Small intestine (tissue), 7 donors: ENCODE results near the gene ST3GAL4. TPM values are rescaled to one million over a fixed set of nuclear protein-coding genes. Genes with fewer than 3 reads are reported as not detected.

Experiments used
- DNase-seq, 2 donors: peaks; one replicate each; pipeline versions ENCODE4 v3.0.0 to v3.0.0-alpha.2; 2013
- FAIRE-seq: peaks from 2 replicates; lab custom pipeline; 2012; peaks lifted over from hg19 to GRCh38; lab: Jason Lieb, UNC
- H3K27ac ChIP-seq, 3 donors: one replicate each; pipeline ENCODE4 v1.5.1; 2013; ENCODE audit warnings: low read length in 2 of 3, mild to moderate bottlenecking in 2 of 3, control low read depth in 1 of 3, inconsistent platforms in 1 of 3, low read depth in 1 of 3, moderate library complexity in 1 of 3
- H3K27me3 ChIP-seq, 3 donors: one replicate each; pipeline ENCODE4 v1.6.1; 2013; ENCODE audit warnings: low read length in 3 of 3, inconsistent platforms in 1 of 3; ENCODE audit not compliant: control insufficient read depth in 3 of 3, insufficient read depth in 3 of 3
- H3K36me3 ChIP-seq, 3 donors: one replicate each; pipeline ENCODE4 v1.6.1; 2013; ENCODE audit warnings: low read length in 3 of 3, inconsistent platforms in 1 of 3, low read depth in 1 of 3, mild to moderate bottlenecking in 1 of 3, moderate library complexity in 1 of 3; ENCODE audit not compliant: control insufficient read depth in 3 of 3, insufficient read depth in 2 of 3
- H3K4me1 ChIP-seq, 3 donors: one replicate each; pipeline ENCODE4 v1.6.1; 2013; ENCODE audit warnings: low read length in 2 of 3, inconsistent platforms in 1 of 3, low read depth in 1 of 3, mild to moderate bottlenecking in 1 of 3, moderate library complexity in 1 of 3; ENCODE audit not compliant: control insufficient read depth in 3 of 3, insufficient read depth in 2 of 3
- H3K4me3 ChIP-seq, 3 donors: one replicate each; pipeline ENCODE4 v1.5.1; 2013; ENCODE audit warnings: low read length in 3 of 3, control low read depth in 1 of 3, inconsistent platforms in 1 of 3, low read depth in 1 of 3, mild to moderate bottlenecking in 1 of 3, moderate library complexity in 1 of 3
- H3K9me3 ChIP-seq, 2 donors: one replicate each; pipeline ENCODE4 v1.6.1; 2013; ENCODE audit warnings: low read depth in 1 of 2, low read length in 1 of 2; ENCODE audit not compliant: control insufficient read depth in 2 of 2, insufficient read depth in 1 of 2
- whole genome bisulfite sequencing, 3 donors: extraction: QIAGEN DNeasy Blood & Tissue Kit; methylation state at CpG; one replicate each; pipeline ENCODE4 v1.1.7; 2013; 5-methylcytosine and 5-hydroxymethylcytosine counted together
- polyA plus RNA-seq, 4 donors: library from polyadenylated mRNA; stranded (reverse) in 3 of 4; unstranded in 1 of 4; fragments of 200-250 nt in 3 of 4; fragments of 120-200 nt in 1 of 4; gene quantifications; one replicate each; pipeline versions ENCODE4 v1.2.1 to v1.2.3, GENCODE V29; 2013
- donor health status: healthy with polysubstance abuse.
- donor health status: control.
- donor health status: control.
- donor health status: Bipolar disorder and iron deficiency.
- donor health status: healthy.

Gene ST3GAL4
- polyA plus RNA-seq, 4 donors, result 1.6 to 11.6 (median 4.0) TPM

GRCh38 chr11:126450806-126451205 lies 95.3 kb downstream of the ST3GAL4 start:
- DNase-seq (no peak), FAIRE-seq (no peak)
- Histone ChIP-seq H3K4me1 (no peaks in the 10 kb centered on the region), H3K4me3 (no peak overlapping the region), H3K36me3 (no peaks in the 10 kb centered on the region), H3K9me3 (no peaks in the 10 kb centered on the region), H3K27ac (no peak overlapping the region), H3K27me3 (peaks cover 0 to 15% (median 0%) of the 10 kb centered on the region in 3 donors)
- 95 to 98% (median 96%) methylated on average over 11 of the region's 11 CpGs for WGBS, 3 donors

DNA sequence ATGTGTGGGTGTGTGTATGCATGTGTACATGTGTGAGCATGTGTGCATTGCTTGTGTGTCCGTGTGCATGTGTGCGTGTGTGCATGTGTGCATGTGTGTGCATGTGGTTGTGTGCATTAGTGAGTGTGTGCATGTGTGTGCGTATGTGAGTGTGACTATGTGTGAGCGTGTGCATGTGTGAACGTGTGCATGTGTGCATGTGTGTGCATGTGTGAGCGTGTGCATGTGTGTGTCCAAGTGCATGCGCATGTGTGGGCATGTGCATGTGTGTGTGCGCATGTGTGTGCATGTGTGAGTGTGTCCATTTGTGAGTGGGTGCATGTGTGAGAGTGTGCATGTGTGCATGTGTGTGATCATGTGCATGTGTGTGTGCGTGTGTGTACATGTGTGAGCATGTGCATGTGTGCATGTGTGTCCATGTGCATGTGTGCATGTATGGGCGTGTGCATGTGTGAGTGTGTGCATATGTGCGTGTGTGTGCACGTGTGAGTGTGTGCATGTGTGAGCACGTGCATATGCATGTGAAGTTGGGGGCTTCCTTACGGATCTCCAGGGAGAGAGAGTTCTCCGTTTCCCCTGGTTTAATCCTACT lies 95.8 kb downstream of the ST3GAL4 start:
- DNase-seq (no peak), FAIRE-seq (no peak)
- Histone ChIP-seq H3K27me3 (peaks cover 0 to 15% (median 0%) of the 10 kb centered on the region in 3 donors), H3K4me3 (no peak overlapping the region), H3K9me3 (no peaks in the 10 kb centered on the region), H3K4me1 (no peaks in the 10 kb centered on the region), H3K36me3 (no peaks in the 10 kb centered on the region), H3K27ac (no peak overlapping the region)
- 89 to 94% (median 94%) methylated on average over 15 of the region's 15 CpGs for WGBS, 3 donors

DNA sequence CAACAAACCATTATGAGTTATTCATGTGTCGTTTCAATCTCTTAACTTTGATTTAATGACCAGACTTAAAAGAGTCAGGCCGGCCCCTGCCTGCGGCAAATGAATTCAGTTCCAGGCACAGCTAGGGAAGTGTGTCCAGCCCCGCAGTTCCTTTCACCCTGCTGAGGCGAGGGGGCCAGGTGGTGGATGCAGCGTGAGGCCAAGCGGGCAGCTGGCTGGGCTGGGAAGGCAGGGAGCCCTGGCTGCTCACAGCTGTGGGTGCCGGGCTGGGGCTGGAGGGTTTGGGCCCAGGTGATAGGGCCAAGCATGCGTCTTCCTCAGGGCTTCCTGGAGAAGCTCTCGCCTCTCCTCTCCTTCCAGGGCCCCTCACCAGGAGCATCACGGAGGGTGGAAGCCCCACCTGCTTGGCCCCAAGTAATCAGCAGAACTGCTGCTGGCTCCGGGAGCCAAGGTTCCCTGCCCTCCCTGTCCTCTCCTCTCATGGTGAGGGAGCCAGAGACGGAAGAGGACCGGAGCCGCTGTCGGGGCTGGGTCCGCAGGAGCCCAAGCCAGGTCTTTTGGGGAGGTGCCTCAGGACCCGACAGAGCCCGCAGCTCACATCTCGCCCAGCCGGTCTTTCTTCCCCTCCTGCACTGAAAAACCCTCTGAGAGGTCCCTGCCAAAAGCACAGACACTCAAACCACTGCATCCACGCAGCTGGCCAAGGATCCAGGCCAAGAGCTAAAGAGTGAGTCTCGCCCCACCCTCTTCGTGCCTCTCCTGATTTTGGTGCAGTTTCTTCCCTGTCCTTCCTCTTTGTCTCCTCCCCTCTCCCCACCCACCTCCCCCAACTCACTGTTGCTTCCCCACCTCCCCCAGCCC lies 97.0 kb downstream of the ST3GAL4 start:
- WGBS, 3 donors, result 48 to 52% (median 48%) methylated on average over 22 to 24 of the region's 24 CpGs

DNA sequence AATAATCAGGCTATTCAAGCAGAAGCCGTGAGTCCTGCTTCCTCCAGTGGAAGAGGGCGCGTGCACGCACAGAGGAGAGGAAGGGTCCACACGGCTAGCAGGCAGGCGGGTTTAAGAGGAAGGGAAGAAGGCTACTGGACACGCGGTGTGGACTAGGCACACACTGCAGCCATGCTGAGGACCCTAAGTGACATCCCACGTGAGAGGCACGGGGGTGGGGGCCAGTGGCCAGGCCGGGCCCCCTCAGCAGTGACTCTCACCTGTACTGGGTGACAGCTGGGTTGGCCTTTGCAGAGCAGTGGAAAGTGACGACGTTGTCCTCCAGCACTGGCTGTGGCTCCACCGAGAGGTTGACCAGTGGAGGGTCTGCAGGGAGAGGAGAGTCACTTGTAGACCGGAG lies 100.6 kb downstream of the ST3GAL4 start:
- no peaks in the 10 kb centered on the region for H3K36me3 ChIP-seq
- DNase-seq (no peak), FAIRE-seq (no peak)
- no peak overlapping the region for H3K4me3 ChIP-seq
- H3K27me3 ChIP-seq, result peaks cover 0 to 24% (median 0%) of the 10 kb centered on the region in 3 donors
- H3K27ac ChIP-seq, result no peak overlapping the region
- 81 to 89% (median 84%) methylated on average over 15 of the region's 15 CpGs for WGBS, 3 donors
- no peaks in the 10 kb centered on the region for H3K9me3 ChIP-seq
- H3K4me1 ChIP-seq, result no peaks in the 10 kb centered on the region

More for the DNA sequence above, 97.0 kb downstream of the ST3GAL4 start:
- Histone ChIP-seq H3K36me3 (no peaks in the 10 kb centered on the region), H3K4me3 (no peak overlapping the region), H3K27ac (no peak overlapping the region), H3K9me3 (no peaks in the 10 kb centered on the region), H3K4me1 (no peaks in the 10 kb centered on the region), H3K27me3 (peaks cover 0 to 15% (median 0%) of the 10 kb centered on the region in 3 donors)
- FAIRE-seq, result no peak
- no peak for DNase-seq

DNA sequence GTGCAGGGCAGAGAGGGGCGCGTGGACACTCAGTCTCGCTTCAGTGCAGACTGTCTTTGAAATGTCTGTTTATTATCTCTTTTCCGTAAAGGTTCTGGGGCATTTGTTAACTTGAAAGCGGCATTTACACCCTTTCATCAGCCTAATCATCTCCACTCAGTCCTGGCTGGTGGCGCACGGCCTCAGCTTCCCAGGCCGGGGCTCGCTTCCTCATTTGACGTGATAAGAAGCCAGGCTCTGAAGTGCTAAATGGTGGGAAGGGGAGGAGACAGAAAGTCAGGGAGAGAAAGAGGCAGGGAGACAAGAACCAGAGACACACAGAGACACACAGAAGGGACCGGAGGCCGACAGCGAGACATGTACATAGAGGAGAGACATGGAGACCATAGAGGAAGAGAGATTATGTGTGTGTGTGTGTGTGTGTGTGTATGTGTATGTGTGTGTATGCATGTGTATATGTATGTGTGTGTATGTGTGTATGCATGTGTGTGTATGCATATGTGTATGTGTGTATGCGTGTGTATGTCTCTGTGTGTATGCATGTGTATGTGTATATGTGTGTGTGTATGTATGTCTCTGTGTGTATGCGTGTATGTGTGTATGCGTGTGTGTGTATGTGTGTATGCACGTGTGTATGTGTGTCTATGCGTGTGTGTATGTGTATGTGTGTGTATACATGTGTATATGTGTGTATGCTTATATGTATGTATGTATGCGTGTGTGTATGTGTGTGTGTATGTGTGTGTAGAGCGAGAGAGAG lies 101.5 kb downstream of the ST3GAL4 start:
- Histone ChIP-seq H3K27me3 (peaks cover 0 to 22% (median 0%) of the 10 kb centered on the region in 3 donors), H3K27ac (no peak overlapping the region), H3K36me3 (no peaks in the 10 kb centered on the region), H3K4me3 (no peak overlapping the region), H3K9me3 (no peaks in the 10 kb centered on the region), H3K4me1 (no peaks in the 10 kb centered on the region)
- FAIRE-seq, result no peak
- WGBS, 3 donors, result 65 to 78% (median 72%) methylated on average over 20 of the region's 20 CpGs
- DNase-seq, result no peak

DNA sequence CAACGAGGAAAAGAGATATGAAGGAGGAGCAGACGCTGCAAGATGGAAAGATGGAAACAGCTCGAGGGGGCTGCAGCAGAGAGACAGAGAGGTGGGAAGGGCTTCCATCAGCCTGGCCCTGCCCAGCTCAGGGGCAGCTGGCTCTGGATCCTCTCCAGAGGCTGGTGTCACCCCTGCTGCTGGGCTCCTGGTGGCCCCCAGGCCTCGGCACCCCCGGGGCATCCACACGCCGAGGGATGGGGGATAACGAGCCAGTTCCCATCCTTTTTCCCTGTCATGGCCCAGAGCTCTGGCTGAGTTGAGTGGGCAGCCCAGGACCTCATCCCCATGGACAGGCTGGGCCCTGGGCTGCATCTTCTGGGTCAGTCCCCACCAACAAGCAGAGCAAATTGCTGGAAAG lies 102.3 kb downstream of the ST3GAL4 start:
- no peak overlapping the region for H3K27ac ChIP-seq
- no peaks in the 10 kb centered on the region for H3K4me1 ChIP-seq
- no peak overlapping the region for H3K4me3 ChIP-seq
- DNase-seq (no peak), FAIRE-seq (no peak)
- peaks cover 0 to 14% (median 0%) of the 10 kb centered on the region in 3 donors for H3K27me3 ChIP-seq
- H3K36me3 ChIP-seq, result no peaks in the 10 kb centered on the region
- WGBS, 3 donors, result 60 to 77% (median 77%) methylated on average over 8 of the region's 8 CpGs
- no peaks in the 10 kb centered on the region for H3K9me3 ChIP-seq

- FAIRE-seq (no peak), DNase-seq (no peak)
- H3K27ac ChIP-seq, result no peak overlapping the region
- H3K9me3 ChIP-seq, result peaks cover 0 to 3% of the 10 kb centered on the region in 2 donors
- H3K27me3 ChIP-seq, result peaks cover 0 to 15% (median 0%) of the 10 kb centered on the region in 3 donors
- WGBS, 3 donors, result 60 to 65% (median 61%) methylated on average over 10 of the region's 10 CpGs
- no peaks in the 10 kb centered on the region for H3K36me3 ChIP-seq
- H3K4me1 ChIP-seq, result no peaks in the 10 kb centered on the region
- no peak overlapping the region for H3K4me3 ChIP-seq
Measured at GRCh38 chr11:126459691-126460281, 104.3 kb downstream of the ST3GAL4 start.
